ENCODE measurements around the gene CPNE6. TPM values are rescaled to one million over a fixed set of nuclear protein-coding genes. Genes with fewer than 3 reads are reported as not detected.

The CPNE6 gene
- total and polyA plus RNA-seq, 2 of the 8 experiments (the other 6 are each of a cell fraction or from before 2014, with no cell fraction given) = 0.05 TPM; not detected in 1

DNA sequence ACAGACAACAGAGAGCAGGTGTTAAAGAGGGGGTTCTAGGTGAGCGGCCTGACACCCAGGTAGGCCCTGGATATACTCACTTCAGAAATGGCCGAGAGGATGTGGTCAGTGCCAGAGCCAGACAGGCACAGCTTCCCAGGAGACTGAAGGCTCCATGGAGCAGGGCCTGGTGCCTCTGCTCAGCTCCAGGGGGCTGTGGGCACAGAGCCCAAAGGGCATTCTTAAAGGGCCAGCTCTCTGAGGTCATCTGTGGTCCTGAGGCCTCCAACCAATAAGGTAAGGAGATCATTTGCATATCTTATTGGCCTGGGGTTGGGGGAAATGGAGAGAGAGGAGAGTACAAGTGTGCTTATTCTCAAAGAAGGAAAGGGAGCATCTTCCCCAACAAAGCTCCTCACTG, 13.1 kb downstream of the CPNE6 start:
- ChIA-PET CTCF (ENCODE audit: partially characterized antibody) (interaction anchor here (1.0 to 1.9 kb wide), 5 partner anchors 9 to 62 kb away, joined by 3 to 5 read pairs (median 4); partner anchors contain the start of gene PCK2), POLR2A (ENCODE audit: partially characterized antibody) (interaction anchor here (0.6 to 27.2 kb wide), 2 partner anchors 15 to 259 kb away, joined by 3 to 626 read pairs; partner anchors contain the start of gene PCK2)
- no peak overlapping the region for H2BK20ac ChIP-seq (ENCODE audit: low read length)
- no peak overlapping the region for H4K91ac ChIP-seq (replicated peaks; ENCODE audit: insufficient read length, low read length)
- H3K9me3 ChIP-seq (ENCODE audit: insufficient read depth in 2 of 2, low read depth in 1 of 2, low read length in 1 of 2) = no peaks in the 10 kb centered on the region
- H3K4me1 ChIP-seq (replicated peaks in 1 of 4; ENCODE audit: control insufficient read depth in 3 of 4, insufficient read depth in 4 of 4, low read length in 3 of 4) = peaks cover 0 to 17% (median 12%) of the 10 kb centered on the region in 4 experiments; a peak in 6 of 7 replicates
- H2BK12ac ChIP-seq (ENCODE audit: low read depth, low read length) = no peak overlapping the region
- no peak overlapping the region for H3K4ac ChIP-seq (replicated peaks; ENCODE audit: insufficient read length, low read depth, low read length)
- no peak for FAIRE-seq
- H3K18ac ChIP-seq (ENCODE audit: extremely low read depth, low read length) = no peak overlapping the region
- H3K4me3 ChIP-seq (ENCODE audit: extremely low read depth in 1 of 4, insufficient read depth in 2 of 4, low read depth in 3 of 4, low read length in 4 of 4) = no peak overlapping the region
- H3K79me1 ChIP-seq (ENCODE audit: low read depth, low read length) = no peaks in the 10 kb centered on the region
- no peak overlapping the region for H3K23ac ChIP-seq (ENCODE audit: insufficient read length)
- no peak overlapping the region for H2AK5ac ChIP-seq (ENCODE audit: low read depth, low read length)
- no peaks in the 10 kb centered on the region for H3K36me3 ChIP-seq (ENCODE audit: control insufficient read depth in 2 of 4, insufficient read depth in 4 of 4, low read length in 3 of 4)
- no peak overlapping the region for H2BK5ac ChIP-seq (ENCODE audit: low read depth, low read length)
- no peak for DNase-seq (ENCODE audit: low read depth in 1 of 2, low spot score in 2 of 2)
- H4K8ac ChIP-seq (ENCODE audit: extremely low read depth, insufficient read depth, low read length) = no peak overlapping the region
- H3K14ac ChIP-seq (ENCODE audit: insufficient read length) = no peak overlapping the region
- H4K5ac ChIP-seq (ENCODE audit: insufficient read length, low read depth, low read length) = no peak overlapping the region
- no peak overlapping the region for H2BK120ac ChIP-seq (replicated peaks; ENCODE audit: low read depth, low read length)
- H3K79me2 ChIP-seq (ENCODE audit: control insufficient read depth in 1 of 2, insufficient read depth in 2 of 2, low read length in 2 of 2) = no peaks in the 10 kb centered on the region
- H2BK15ac ChIP-seq (ENCODE audit: low read length) = no peak overlapping the region
- no peak overlapping the region for H3K9ac ChIP-seq (replicated peaks in 1 of 4; ENCODE audit: extremely low read depth in 1 of 4, low read depth in 3 of 4, low read length in 3 of 4)
- H3K23me2 ChIP-seq (ENCODE audit: low read depth, low read length) = peaks cover 11% of the 10 kb centered on the region; the same call in 1 of the 2 replicates
- no peaks in the 10 kb centered on the region for H4K20me1 ChIP-seq (replicated peaks in 1 of 2; ENCODE audit: control insufficient read depth in 1 of 2, insufficient read depth in 2 of 2, low read length in 2 of 2)
- peaks cover 0 to 10% (median 7%) of the 10 kb centered on the region in 4 experiments; a peak in 5 of 7 replicates for H3K27me3 ChIP-seq (replicated peaks in 1 of 4; ENCODE audit: control insufficient read depth in 3 of 4, extremely low read depth in 1 of 4, insufficient read depth in 3 of 4, low read length in 3 of 4)
- H3K27ac ChIP-seq (ENCODE audit: low read depth, low read length) = no peak overlapping the region
- WGBS, 2 experiments (ENCODE audit: extremely low coverage in 1 of 2, insufficient coverage in 1 of 2, insufficient read length in 1 of 2, insufficient replicate concordance in 2 of 2, low coverage in 1 of 2, low lambda C conversion rate in 2 of 2, missing lambda C conversion rate in 1 of 2) = 84% methylated on average over 2 of the region's 2 CpGs; no CpG with 5 or more reads in 1 of the 2 experiments
- no peak overlapping the region for H3K56ac ChIP-seq (replicated peaks; ENCODE audit: insufficient read length, low read depth, low read length)
- H2AFZ ChIP-seq (ENCODE audit: low read length) = no peak overlapping the region
- no peak overlapping the region for H3K4me2 ChIP-seq (ENCODE audit: insufficient read depth in 1 of 2, low read depth in 2 of 2, low read length in 2 of 2)
- TF ChIP-seq RBBP5 (IDR thresholded peaks at IDR 0.05; ENCODE audit: borderline replicate concordance, low read depth, low read length) (no peak), POLR2A (IDR thresholded peaks at IDR 0.05; ENCODE audit: control extremely low read depth in 1 of 2, low read depth in 2 of 2, low read length in 2 of 2) (no peak), BRCA1 (IDR thresholded peaks at IDR 0.05; ENCODE audit: low read depth, low read length) (no peak), SUZ12 (IDR thresholded peaks at IDR 0.05; ENCODE audit: low read length) (no peak), TAF1 (IDR thresholded peaks at IDR 0.05; ENCODE audit: low read depth, low read length) (no peak), SIN3A (conservative IDR thresholded peaks at IDR 0.05 in 1 of 2, IDR thresholded peaks at IDR 0.05 in 1 of 2; ENCODE audit: low read depth in 1 of 2, low read length in 2 of 2) (no peak), POLR2AphosphoS5 (IDR thresholded peaks at IDR 0.05; ENCODE audit: low read depth, low read length) (no peak), GTF2F1 (IDR thresholded peaks at IDR 0.05; ENCODE audit: borderline replicate concordance, low read depth, low read length) (no peak), MAFK (IDR thresholded peaks at IDR 0.05; ENCODE audit: low read depth, low read length) (no peak), SRF (IDR thresholded peaks at IDR 0.05; ENCODE audit: low read depth, low read length) (no peak), SIX5 (IDR thresholded peaks at IDR 0.05; ENCODE audit: low read depth, low read length) (no peak), HDAC6 (IDR thresholded peaks at IDR 0.05; ENCODE audit: low read depth, low read length) (no peak), CEBPB (IDR thresholded peaks at IDR 0.05; ENCODE audit: low read depth, low read length) (no peak)
- TF ChIP-seq, protein P1, sequence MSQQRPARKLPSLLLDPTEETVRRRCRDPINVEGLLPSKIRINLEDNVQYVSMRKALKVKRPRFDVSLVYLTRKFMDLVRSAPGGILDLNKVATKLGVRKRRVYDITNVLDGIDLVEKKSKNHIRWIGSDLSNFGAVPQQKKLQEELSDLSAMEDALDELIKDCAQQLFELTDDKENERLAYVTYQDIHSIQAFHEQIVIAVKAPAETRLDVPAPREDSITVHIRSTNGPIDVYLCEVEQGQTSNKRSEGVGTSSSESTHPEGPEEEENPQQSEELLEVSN (IDR thresholded peaks at IDR 0.05) = no peak

Data from H1 (cell line).